K562 (cell line): ENCODE results near the gene IGIP. TPM values are rescaled to one million over a fixed set of nuclear protein-coding genes. Genes with fewer than 3 reads are reported as not detected.
A peak's percentile ranks its signal among the peaks of the same experiment; 100 is the strongest.

Experiments
- ATAC-seq: fragments of 200-7000 bp; cut with Tn5 transposase; 3 replicates; pipeline ENCODE4 v1.9.1; 2020; ENCODE audit warnings: moderate library complexity
- BruUV-seq: library from RNA; stranded (reverse); fragments of 400-500 nt; replicated peaks from 2 replicates; lab custom pipeline; 2021; lab: Mats Ljungman, UMichigan
- CTCF ChIA-PET: fragments of 300-600 bp; formaldehyde crosslinking; extraction: SDS; loops from one replicate; lab custom pipeline; 2021; ENCODE audit warnings: low intra/inter-chr PET ratio; lab: Yijun Ruan, JAX
- POLR2A ChIA-PET: fragments of 300-600, 350-650 bp; sonication (Branson Sonifier 250); formaldehyde crosslinking; extraction: SDS; loops from one replicate; lab custom pipeline; 2021; ENCODE audit warnings: antibody characterized with exemption, inconsistent platforms; lab: Yijun Ruan, JAX
- DNase-seq, 4 experiments: peaks; one replicate each; pipeline versions ENCODE4 v3.0.0 to v3.0.0-alpha.2; 2011 to 2018; ENCODE audit warnings: low spot score in 3 of 4, mixed read lengths in 3 of 4; ENCODE audit errors: extremely low read depth in 1 of 4
- FAIRE-seq: peaks from 2 replicates; lab custom pipeline; 2011; peaks lifted over from hg19 to GRCh38; lab: Jason Lieb, UNC
- H2AFZ ChIP-seq: 2 replicates; pipeline ENCODE4 v1.6.0; 2011; ENCODE audit warnings: low read depth, low read length, control low read depth, inconsistent platforms
- H3K27ac ChIP-seq: fragments of 200-600 bp; 3 replicates; pipeline ENCODE4 v1.8.0; 2011; ENCODE audit warnings: low read depth, mild to moderate bottlenecking, control low read depth, inconsistent platforms, low read length, moderate library complexity, mixed read lengths; ENCODE audit errors: extremely low read depth
- H3K27me3 ChIP-seq, 2 experiments: fragments of 300-600 bp in 1 of 2; 2 replicates in 1 of 2; 3 replicates in 1 of 2; pipeline versions ENCODE4 v1.6.0 to v1.8.0; 2011; ENCODE audit warnings: inconsistent platforms in 2 of 2, low read length in 2 of 2, mild to moderate bottlenecking in 1 of 2, mixed read lengths in 1 of 2, moderate library complexity in 1 of 2; ENCODE audit not compliant: control insufficient read depth in 2 of 2, insufficient read depth in 2 of 2
- H3K36me3 ChIP-seq: fragments of 300-600 bp; 3 replicates; pipeline ENCODE4 v1.8.0; 2011; ENCODE audit warnings: mild to moderate bottlenecking, low read length, inconsistent platforms; ENCODE audit not compliant: control insufficient read depth, insufficient read depth
- H3K4me1 ChIP-seq, 2 experiments: fragments of 200-600 bp in 1 of 2; replicated peaks in 1 of 2; 2 replicates in 1 of 2; 3 replicates in 1 of 2; pipeline versions ENCODE4 v1.5.1 to v1.8.0; 2011; ENCODE audit warnings: inconsistent platforms in 2 of 2, low read length in 2 of 2, mild to moderate bottlenecking in 1 of 2, mixed read lengths in 1 of 2, moderate library complexity in 1 of 2; ENCODE audit not compliant: control insufficient read depth in 2 of 2, insufficient read depth in 2 of 2
- H3K4me2 ChIP-seq: 2 replicates; pipeline ENCODE4 v1.6.1; 2011; ENCODE audit warnings: low read length, control low read depth, inconsistent platforms, mixed read lengths; ENCODE audit not compliant: insufficient read depth
- H3K4me3 ChIP-seq: fragments of 200-600 bp; sonication (generic), shearing (Covaris generic); 2 replicates; pipeline ENCODE4 v1.5.1; 2016; ENCODE audit warnings: control low read depth, inconsistent platforms
- H3K79me2 ChIP-seq: fragments of 200-600 bp; 3 replicates; pipeline ENCODE4 v1.8.0; 2011; ENCODE audit warnings: low read length, inconsistent platforms; ENCODE audit not compliant: control insufficient read depth, insufficient read depth
- H3K9ac ChIP-seq, 2 experiments: 2 replicates each; pipeline versions ENCODE4 v1.6.0 to v1.6.1; 2011; ENCODE audit warnings: low read depth in 2 of 2, low read length in 2 of 2, control low read depth in 1 of 2, inconsistent platforms in 1 of 2, mild to moderate bottlenecking in 1 of 2, mixed read lengths in 1 of 2; ENCODE audit not compliant: insufficient read depth in 1 of 2
- H3K9me1 ChIP-seq: one replicate; pipeline ENCODE4 v1.6.0; 2011; ENCODE audit warnings: inconsistent platforms, mild to moderate bottlenecking, low read length, moderate library complexity; ENCODE audit not compliant: control insufficient read depth, insufficient read depth
- H3K9me3 ChIP-seq: replicated peaks from 2 replicates; pipeline ENCODE4 v1.5.1; 2011; ENCODE audit warnings: low read depth, low read length, inconsistent platforms; ENCODE audit not compliant: control insufficient read depth, insufficient read depth
- H4K20me1 ChIP-seq: replicated peaks from 2 replicates; pipeline ENCODE4 v1.6.1; 2011; ENCODE audit warnings: low read length, inconsistent platforms, mixed read lengths; ENCODE audit not compliant: control insufficient read depth, insufficient read depth
- C11orf30 ChIP-seq: fragments of 450-650 bp; IDR thresholded peaks from 2 replicates; pipeline ENCODE4 v1.6.1; 2016; ENCODE audit warnings: low read depth, mild to moderate bottlenecking
- CBX8 ChIP-seq: fragments of 200-600 bp; sonication (generic); IDR thresholded peaks from 2 replicates; pipeline ENCODE4 v1.6.1; 2012; ENCODE audit warnings: borderline replicate concordance, mixed run types, low read depth, mild to moderate bottlenecking, moderate library complexity, mixed read lengths, low read length, control low read depth, inconsistent platforms; ENCODE audit not compliant: poor library complexity, severe bottlenecking; ENCODE audit errors: extremely low read depth
- CSDE1 ChIP-seq, 2 experiments: fragments of 450-650 bp; IDR thresholded peaks; 2 replicates each; pipeline ENCODE4 v1.6.1; 2016; ENCODE audit warnings: mild to moderate bottlenecking in 1 of 2
- GABPB1 ChIP-seq: sonication (generic); formaldehyde crosslinking; IDR thresholded peaks from 2 replicates; pipeline ENCODE4 v1.8.0; 2022; ENCODE audit warnings: mild to moderate bottlenecking, missing genetic modification reagents
- MEIS2 ChIP-seq: fragments of 450-650 bp; IDR thresholded peaks from 2 replicates; pipeline ENCODE4 v1.6.1; 2014; ENCODE audit warnings: mild to moderate bottlenecking; ENCODE audit not compliant: partially characterized antibody
- NFATC3 ChIP-seq: fragments of 450-650 bp; IDR thresholded peaks from 2 replicates; pipeline ENCODE4 v1.6.1; 2017; ENCODE audit warnings: mild to moderate bottlenecking
- POLR2G ChIP-seq: fragments of 200-400 bp; formaldehyde crosslinking; IDR thresholded peaks from 2 replicates; pipeline ENCODE4 v1.6.1; 2017; ENCODE audit warnings: low read depth, mild to moderate bottlenecking, antibody characterized with exemption, low read length, moderate library complexity
- TGIF2 ChIP-seq: sonication (generic); formaldehyde crosslinking; IDR thresholded peaks from 2 replicates; pipeline ENCODE4 v1.8.1; 2022; ENCODE audit warnings: mild to moderate bottlenecking, missing genetic modification reagents, moderate library complexity
- TSC22D4 ChIP-seq: fragments of 450-650 bp; IDR thresholded peaks from 2 replicates; pipeline ENCODE4 v1.6.1; 2016; ENCODE audit warnings: missing genetic modification characterization, missing biosample characterization, control low read depth
- YY1 ChIP-seq, 3 experiments: IDR thresholded peaks; 2 replicates each; pipeline ENCODE4 v1.6.1; 2011; ENCODE audit warnings: low read length in 2 of 3, mild to moderate bottlenecking in 2 of 3, moderate library complexity in 2 of 3, borderline replicate concordance in 1 of 3, control low read depth in 1 of 3, low read depth in 1 of 3; ENCODE audit not compliant: insufficient read depth in 3 of 3, insufficient replicate concordance in 2 of 3, control insufficient read depth in 1 of 3, insufficient read length in 1 of 3; ENCODE audit errors: extremely low read depth in 1 of 3
- WGBS: fragments of 100-300 bp; shearing (Covaris generic); methylation state at CpG from one replicate; pipeline ENCODE4 v1.1.6; 2016; ENCODE audit warnings: low coverage, mixed read lengths; ENCODE audit not compliant: insufficient coverage; ENCODE audit errors: missing lambda C conversion rate; 5-methylcytosine and 5-hydroxymethylcytosine counted together
- in situ Hi-C: fragments of 300-500 bp; cut with MboI; formaldehyde crosslinking; loops from 4 replicates; pipeline ENCODE4 v1.15.0; 2018; ENCODE audit warnings: inconsistent platforms, mixed read lengths
- intact Hi-C: fragments of 100-400 bp; cut with micrococcal nuclease; formaldehyde crosslinking; loops from 2 replicates; pipeline ENCODE4 v1.14.2; 2022
- polyA plus RNA-seq, 8 experiments: library from polyadenylated mRNA; depleted of rRNA in 4 of 8; stranded (reverse) in 5 of 8; unstranded in 3 of 8; fragments of >200 nt; fragmentation: Nextera tagmentation in 2 of 8; fragmentation: Illumina TruSeq in 1 of 8; extraction: Ambion mirVana in 2 of 8; extraction: Trizol in 1 of 8; gene quantifications; 2 replicates each; pipeline versions ENCODE4 v1.2.1 to v1.2.3, GENCODE V29; 2011 to 2014; ENCODE audit warnings: inconsistent platforms in 1 of 8, missing spikeins in 1 of 8
- total RNA-seq, 7 experiments: library from RNA; depleted of rRNA in 6 of 7; stranded (reverse); fragments of >200 nt in 6 of 7; fragmentation: Illumina TruSeq in 2 of 7; extraction: Trizol in 2 of 7; gene quantifications; 2 replicates each; pipeline versions ENCODE4 v1.2.1 to v1.2.3, GENCODE V29; 2011 to 2021; ENCODE audit warnings: low replicate concordance in 1 of 7

IGIP gene
- total and polyA plus RNA-seq, 9 of the 15 experiments (the other 6 are each of a cell fraction or from before 2014, with no cell fraction given), result 0.52 to 1.6 (median 1.2) TPM

DNA sequence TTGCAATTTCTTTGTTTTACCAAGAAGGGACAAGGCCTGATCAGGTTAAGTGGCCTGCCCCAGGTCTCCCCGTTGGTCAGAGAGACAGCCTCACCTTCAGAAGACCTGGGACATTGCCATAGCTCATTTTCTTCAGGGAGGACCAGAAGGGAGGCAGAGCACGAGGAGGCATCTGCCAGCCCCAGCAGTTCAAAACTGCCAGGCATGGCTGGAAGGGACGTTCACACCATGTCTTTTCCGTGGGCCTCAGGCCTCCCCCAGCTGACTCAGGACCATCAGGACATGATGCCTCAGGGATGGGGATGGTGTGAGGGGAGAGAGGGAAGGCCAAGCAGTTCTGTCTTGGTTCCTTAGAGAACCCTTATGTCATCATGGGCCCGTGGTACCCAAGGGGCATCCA lies 16.5 kb downstream of the IGIP start:
- CTCF ChIA-PET, result interaction anchor here (6.7 kb wide), 1 partner anchor 67 kb away, joined by 59 read pairs; no protein-coding TSS in a partner anchor
- Histone ChIP-seq H3K9ac (no peak overlapping the region), H3K9me1 (no peaks in the 10 kb centered on the region), H3K4me1 (peaks cover 2 to 12% of the 10 kb centered on the region in 2 experiments; a peak in 3 of 5 replicates), H3K79me2 (no peaks in the 10 kb centered on the region), H4K20me1 (peaks cover 21% of the 10 kb centered on the region), H2AFZ (no peak overlapping the region), H3K4me2 (no peak overlapping the region), H3K27me3 (peaks cover 3 to 23% of the 10 kb centered on the region in 2 experiments; a peak in 4 of 5 replicates), H3K27ac (no peak overlapping the region), H3K4me3 (no peak overlapping the region)
- intact Hi-C loops, result no loop called here
- in situ Hi-C loops, result no loop called here
- BruUV-seq, result no TSS peak
- ATAC-seq, result no peak
- POLR2A ChIA-PET, result interaction anchor here (0.6 kb wide), 1 partner anchor 240 kb away, joined by 3 read pairs; no protein-coding TSS in a partner anchor
- no peak for TF ChIP-seq GABPB1 (CRISPR knock-in tag)
- 0 out of 2 replicates have a peak, but pooled peaks have one; percentile 8 for TF ChIP-seq C11orf30
- TF ChIP-seq, all 486 proteins: peak for 1
- FAIRE-seq (no peak), DNase-seq (no peak)
- 0% methylated on average over 4 of the region's 5 CpGs for WGBS
- no peaks in the 10 kb centered on the region for H3K36me3 ChIP-seq
- no peaks in the 10 kb centered on the region for H3K9me3 ChIP-seq

GRCh38 chr5:140142856-140143255 lies 17.1 kb downstream of the IGIP start:
- H2AFZ ChIP-seq, result no peak overlapping the region
- H3K4me3 ChIP-seq, result no peak overlapping the region
- in situ Hi-C loops (no loop called here), intact Hi-C loops (no loop called here)
- ChIA-PET CTCF (interaction anchor here (6.7 kb wide), 1 partner anchor 68 kb away, joined by 59 read pairs; no protein-coding TSS in a partner anchor), POLR2A (interaction anchor here (0.5 to 0.9 kb wide), 4 partner anchors 66 to 475 kb away, joined by 3 read pairs; no protein-coding TSS in a partner anchor)
- no peaks in the 10 kb centered on the region for H3K79me2 ChIP-seq
- H3K27ac ChIP-seq, result no peak overlapping the region
- H3K36me3 ChIP-seq, result no peaks in the 10 kb centered on the region
- WGBS, result 17% methylated on average over 7 of the region's 7 CpGs
- ATAC-seq, result no peak
- TF ChIP-seq NFATC3, result no peak
- TF ChIP-seq MEIS2, result no peak
- no peak for TF ChIP-seq TGIF2 (CRISPR knock-in tag)
- no peak for TF ChIP-seq TSC22D4 (tag)
- no peak for TF ChIP-seq POLR2G
- no peak for TF ChIP-seq YY1 (IDR thresholded peaks at IDR 0.05; ENCODE audit: borderline replicate concordance in 1 of 3, control insufficient read depth in 1 of 3, extremely low read depth in 1 of 3, insufficient read depth in 3 of 3, insufficient read length in 1 of 3, insufficient replicate concordance in 2 of 3, low read depth in 1 of 3, low read length in 2 of 3)
- no peak for TF ChIP-seq CSDE1 (IDR thresholded peaks at IDR 0.05)
- no peak for TF ChIP-seq CBX8
- DNase-seq, result no peak
- H3K27me3 ChIP-seq, result peaks cover 3 to 29% of the 10 kb centered on the region in 2 experiments; a peak in 4 of 5 replicates
- H3K9me1 ChIP-seq, result no peaks in the 10 kb centered on the region
- peaks cover 2 to 12% of the 10 kb centered on the region in 2 experiments; a peak in 3 of 5 replicates for H3K4me1 ChIP-seq
- peaks cover 21% of the 10 kb centered on the region for H4K20me1 ChIP-seq
- no TSS peak for BruUV-seq
- FAIRE-seq, result no peak
- H3K9ac ChIP-seq, result no peak overlapping the region
- H3K9me3 ChIP-seq, result no peaks in the 10 kb centered on the region
- no peak overlapping the region for H3K4me2 ChIP-seq
